ENCODE measurements around the gene PRKCZ.
"Not testable (repeated sequence)": the region's sequence is repeated elsewhere in the genome, so short reads cannot be mapped to it uniquely, and the experiment has no call there.

The PRKCZ gene

GRCh38 chr1:2104621-2105427, 54.6 kb downstream of the PRKCZ start:
- no peak for DNase-seq

- DNase-seq, result no peak
Measured at GRCh38 chr1:2105781-2106524, 55.7 kb downstream of the PRKCZ start.

GRCh38 chr1:2106659-2107405, 56.6 kb downstream of the PRKCZ start:
- DNase-seq, result no peak

GRCh38 chr1:2107586-2108212, 57.5 kb downstream of the PRKCZ start:
- DNase-seq, result no peak

GRCh38 chr1:2108213-2108876, 58.1 kb downstream of the PRKCZ start:
- DNase-seq, result no peak

DNA sequence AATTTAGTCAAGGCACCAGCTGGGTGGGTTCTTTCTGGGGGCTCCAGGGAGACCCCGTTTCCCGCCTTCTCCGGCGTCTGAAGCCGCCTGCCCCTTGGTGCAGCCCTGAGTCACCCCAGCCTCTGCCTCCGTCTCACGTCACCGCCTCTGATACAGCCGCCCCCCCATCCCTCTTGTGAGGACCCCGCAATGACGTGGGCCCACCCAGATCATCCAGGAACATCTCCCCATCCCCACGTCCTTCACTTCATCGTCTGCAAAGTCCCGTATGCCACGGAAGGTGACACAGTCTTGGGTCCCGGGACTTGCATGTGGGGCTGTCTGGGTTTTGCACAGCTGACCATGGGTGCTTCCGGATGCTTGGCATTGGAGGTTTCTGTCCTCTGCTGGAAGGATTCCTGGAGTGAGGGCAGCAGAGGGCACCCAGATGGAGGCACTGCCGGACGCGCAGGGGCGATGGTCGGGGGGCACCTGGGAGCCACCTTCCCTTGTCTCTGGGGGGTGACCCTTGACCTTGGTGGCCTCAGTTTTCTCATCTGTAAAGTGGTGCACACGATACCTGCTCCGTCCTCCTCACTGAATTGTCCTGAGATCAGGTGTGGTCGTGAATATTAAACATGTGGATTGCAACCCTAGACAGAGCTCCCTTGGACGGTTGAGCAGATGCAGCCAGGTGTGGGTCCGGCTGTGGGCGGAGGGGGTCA, 58.8 kb downstream of the PRKCZ start:
- no peak for DNase-seq

- DNase-seq, result no peak
Measured at GRCh38 chr1:2109581-2110021, 59.4 kb downstream of the PRKCZ start.

DNA sequence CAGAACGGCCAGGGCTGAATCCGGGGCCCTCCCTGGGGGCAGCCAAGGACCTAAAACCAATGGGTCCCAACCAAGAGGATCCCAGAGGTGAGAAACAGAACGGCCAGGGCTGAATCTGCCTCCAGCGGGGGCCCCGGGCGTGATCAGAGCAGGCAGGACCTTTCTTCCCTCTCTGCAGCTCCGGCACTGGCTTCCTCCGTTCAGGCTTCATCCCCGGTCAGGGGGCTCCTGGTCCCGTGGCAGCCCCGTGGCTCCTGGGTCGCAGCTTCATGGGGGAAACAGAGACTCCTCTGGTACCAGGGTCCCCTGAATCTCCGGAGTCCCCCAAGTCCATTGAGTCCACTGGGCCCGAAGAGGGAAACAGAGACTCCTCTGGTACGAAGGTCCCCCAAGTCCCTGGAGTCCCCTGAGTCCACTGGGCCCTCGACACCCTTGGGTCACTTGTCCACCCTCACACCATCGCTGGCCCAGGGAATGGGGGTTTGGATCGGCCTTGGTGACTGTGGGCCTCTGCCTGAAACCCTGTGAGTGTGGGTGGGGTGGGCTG, 60.1 kb downstream of the PRKCZ start:
- no peak for DNase-seq

DNA sequence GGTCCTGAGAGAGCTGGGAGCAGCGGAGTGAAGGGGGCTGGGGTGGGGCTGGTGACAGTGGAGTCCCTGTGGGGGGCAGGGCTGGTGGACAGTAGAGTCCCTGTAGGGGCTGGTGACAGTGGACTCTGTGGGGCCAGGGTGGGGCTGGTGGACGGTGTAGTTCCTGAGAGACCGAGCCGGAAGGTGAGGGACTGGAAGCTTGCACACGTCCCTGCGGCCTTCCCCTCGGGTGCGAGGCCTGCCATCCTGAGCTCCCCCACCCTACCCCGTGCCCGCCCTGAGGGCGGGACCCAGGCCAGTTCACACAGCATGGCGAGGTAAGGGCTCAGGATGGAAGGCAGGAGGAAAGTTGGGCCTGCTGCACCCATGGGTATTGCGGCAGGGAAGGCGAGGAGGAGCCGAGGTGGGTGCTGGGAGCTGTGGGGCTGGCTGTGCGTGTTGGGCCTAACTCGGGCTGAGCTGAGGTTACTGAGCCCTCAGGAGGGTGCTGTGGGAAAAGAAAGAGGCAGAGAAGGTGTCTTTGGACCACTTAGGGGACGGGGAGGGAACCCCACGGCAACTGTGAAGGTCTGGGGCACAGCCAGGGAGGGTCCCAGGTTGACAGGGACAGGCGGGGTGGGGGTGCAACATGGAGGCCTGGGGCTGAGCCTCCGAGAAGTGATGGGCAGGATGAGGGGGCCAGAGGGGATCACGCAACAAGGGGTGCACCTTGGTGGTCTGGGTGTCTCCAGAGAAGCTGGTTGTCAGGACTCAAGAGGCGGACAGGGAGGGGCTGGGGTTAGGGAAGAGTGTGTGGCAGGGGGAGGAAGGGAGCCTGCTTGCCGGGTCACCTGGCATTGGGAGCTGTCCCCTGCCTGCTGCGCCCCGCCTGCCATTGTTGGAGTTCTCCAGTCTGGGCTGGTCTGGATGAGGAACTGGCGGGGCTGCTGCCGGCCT, 60.8 kb downstream of the PRKCZ start:
- no peak for DNase-seq

- DNase-seq, result no peak
Measured at GRCh38 chr1:2111674-2112035, 61.4 kb downstream of the PRKCZ start.

DNA sequence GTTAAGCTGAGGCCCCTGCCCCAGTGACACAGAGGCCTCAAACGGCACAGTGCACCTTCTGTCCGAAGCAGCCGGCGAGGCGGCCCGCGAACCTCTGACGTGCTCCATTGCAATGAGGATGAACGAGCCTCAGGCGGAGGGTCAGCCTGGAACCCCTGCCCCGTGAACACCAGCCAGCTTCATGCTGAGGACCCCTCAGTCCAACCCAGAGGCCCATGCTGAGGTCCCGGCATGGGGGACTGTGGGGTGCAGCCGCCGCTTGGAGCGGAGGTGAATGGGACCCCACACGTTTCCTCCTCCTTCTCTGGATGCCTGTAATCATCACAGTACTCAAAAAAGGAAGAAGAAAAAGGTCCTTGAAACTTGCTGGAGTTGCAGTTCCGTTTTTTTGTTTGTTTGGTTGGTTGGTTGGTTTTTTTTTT, 62.1 kb downstream of the PRKCZ start:
- DNase-seq, result no peak

DNA sequence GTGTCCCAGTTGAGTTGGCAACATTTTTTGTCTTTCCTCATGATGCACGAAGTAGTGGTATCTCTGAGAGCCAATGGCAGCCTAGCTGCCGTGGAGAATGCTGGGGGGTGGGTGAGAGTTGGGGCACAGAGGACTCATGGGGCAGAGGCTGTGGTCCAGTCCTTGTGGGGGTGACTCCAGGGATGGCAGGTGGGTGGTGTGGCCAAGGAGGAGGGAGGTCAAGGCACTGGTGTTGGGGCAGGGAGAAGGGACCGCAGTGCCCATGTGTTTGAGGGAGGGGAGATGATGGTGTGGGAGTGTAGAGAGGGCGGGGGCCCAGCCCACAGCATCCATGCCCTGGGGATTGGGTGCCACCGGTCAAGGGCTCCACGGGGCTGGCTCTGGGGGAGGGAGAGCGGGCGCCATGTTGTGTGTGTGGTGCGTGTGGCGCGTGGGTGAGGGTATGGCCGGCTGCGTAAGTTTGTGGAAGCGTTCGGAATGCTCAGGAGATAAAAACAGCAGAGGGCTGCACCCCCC, 63.5 kb downstream of the PRKCZ start:
- DNase-seq, result no peak

- DNase-seq, result not testable (repeated sequence)
Measured at GRCh38 chr1:2114635-2115007, 64.4 kb downstream of the PRKCZ start.

- DNase-seq, result no peak
Measured at GRCh38 chr1:2115008-2115641, 64.9 kb downstream of the PRKCZ start.

GRCh38 chr1:2115702-2116341, 65.6 kb downstream of the PRKCZ start:
- DNase-seq, result no peak

- DNase-seq, result no peak
Measured at GRCh38 chr1:2119886-2120285, 69.7 kb downstream of the PRKCZ start.

- no peak for DNase-seq
Measured at GRCh38 chr1:2121101-2121691, 71.0 kb downstream of the PRKCZ start.

GRCh38 chr1:2121794-2122193, 71.6 kb downstream of the PRKCZ start:
- DNase-seq, result not testable (repeated sequence)
